Hematopoietic multipotent progenitor cell treated with erythropoietin and hydrocortisone succinate and interleukin-3 and kit ligand, for 6 days (in vitro differentiated cells): ENCODE results near the gene SPIN1.
"Not testable (repeated sequence)": the region's sequence is repeated elsewhere in the genome, so short reads cannot be mapped to it uniquely, and the experiment has no call there.

Source experiments
- DNase-seq: peaks from one replicate; pipeline ENCODE4 v3.0.0-alpha.2; 2015

Gene SPIN1

DNA sequence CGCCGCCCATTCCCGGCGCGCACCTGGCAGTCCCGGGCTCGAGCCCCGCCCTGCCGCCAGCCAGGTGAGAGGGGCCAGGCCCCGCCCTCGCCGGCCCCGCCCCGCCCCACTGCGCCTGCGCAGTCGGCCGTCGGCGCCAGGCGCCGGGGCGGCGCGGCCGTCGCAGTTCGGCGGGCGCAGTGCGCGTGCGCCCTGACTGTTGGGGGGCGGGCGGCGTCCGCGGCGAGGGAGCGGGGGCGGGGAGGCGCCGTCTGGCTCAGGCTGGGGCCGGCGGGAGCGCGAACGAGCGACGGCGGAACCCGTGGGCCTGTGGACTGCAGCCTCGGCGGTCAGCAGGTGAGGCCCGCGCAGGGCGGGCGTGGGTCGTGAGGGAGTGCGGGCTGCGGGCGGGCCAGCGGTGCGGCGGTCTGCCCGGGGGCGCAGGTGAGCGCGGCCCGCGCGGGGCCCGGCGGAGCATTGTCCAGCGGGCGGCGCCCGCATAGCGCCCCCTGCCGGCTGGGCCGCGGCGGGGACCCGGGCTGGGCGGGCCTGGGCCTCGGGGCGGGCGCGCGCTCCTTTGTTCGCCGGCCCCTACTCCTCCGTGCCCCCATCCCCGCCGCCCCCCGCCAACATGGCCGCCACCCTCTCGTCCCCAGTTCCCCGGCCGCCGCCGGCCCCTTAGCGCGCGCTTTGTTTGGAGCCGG is at the start of gene SPIN1:
SPIN1 (plus strand) TSS at position 242 of the 683 bp plus-strand sequence. CDS start 38,096 bp downstream, outside the sequence.
- DNase-seq = peak; percentile 85

DNA sequence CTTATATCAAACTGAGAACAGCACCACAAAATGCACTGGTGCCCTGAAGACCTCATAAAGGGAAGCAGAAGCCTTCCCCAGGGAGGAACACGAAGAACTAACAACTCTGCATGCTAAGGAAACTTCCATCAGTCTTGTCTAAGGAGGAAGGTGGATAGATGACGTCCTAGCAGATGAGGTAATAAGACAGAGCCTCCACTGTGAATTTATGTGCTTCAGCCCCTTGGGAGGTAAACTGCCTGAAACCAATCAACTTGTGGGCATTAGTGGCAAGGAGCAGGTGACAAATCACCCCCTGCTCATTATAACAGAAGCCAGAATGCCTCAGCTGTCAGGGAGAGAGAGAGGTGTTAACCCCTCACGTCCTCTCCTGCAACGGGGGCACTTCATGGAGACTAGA is 48.9 kb upstream of the SPIN1 start:
- DNase-seq = no peak

DNA sequence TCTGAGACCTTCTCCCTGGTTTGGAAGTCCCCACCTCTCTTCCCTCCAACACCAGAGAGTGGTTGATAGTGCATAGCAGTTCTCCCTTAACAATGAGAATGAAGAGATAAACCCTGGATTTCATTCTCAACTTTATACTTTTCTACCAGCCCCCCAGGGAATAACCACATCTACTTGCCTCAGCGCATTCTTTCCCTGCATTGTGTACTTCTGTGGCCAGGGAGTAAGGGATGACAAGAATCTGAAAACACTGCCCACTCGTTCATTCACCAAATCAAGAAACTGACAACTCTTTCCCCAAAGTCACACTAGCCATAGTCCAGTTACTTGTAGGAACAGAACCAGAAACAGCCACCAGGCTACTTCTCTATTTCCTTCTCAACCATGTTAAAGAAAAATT is 46.0 kb upstream of the SPIN1 start:
- no peak for DNase-seq

DNA sequence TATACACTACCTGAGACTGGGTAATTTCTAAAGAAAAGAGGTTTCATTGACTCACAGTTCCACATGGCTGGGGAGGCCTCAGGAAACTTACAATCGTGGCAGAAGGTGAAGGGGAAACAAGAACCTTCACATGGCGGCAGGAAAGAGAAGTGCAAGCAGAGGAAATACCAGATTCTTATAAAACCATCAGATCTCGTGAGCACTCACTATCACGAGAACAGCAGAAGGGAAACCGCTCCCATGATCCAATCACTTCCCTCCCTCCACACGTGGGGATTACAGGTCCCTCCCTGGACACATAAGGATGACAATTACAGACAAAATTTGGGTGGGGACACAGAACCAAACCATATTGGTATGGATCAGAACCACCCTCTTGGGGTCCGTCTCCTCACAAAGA is 44.2 kb upstream of the SPIN1 start:
- DNase-seq = no peak

DNA sequence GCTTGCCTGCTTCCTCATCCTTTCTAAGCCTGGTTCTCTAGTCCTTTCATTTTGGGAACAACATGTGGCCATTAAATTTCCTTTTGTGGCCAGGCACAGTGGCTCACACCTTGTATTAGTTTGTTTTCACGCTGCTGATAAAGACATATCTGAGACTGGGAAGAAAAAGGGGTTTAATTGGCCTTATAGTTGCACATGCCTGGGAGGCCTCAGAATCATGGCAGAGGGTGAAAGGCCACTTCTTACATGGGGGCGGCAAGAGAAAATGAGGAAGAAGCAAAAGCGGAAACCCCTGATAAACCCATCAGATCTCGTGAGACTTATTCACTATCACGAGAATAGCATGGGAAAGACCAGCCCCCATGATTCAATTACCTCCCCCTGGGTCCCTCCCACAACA is 37.9 kb upstream of the SPIN1 start:
- DNase-seq = not testable (repeated sequence)

DNA sequence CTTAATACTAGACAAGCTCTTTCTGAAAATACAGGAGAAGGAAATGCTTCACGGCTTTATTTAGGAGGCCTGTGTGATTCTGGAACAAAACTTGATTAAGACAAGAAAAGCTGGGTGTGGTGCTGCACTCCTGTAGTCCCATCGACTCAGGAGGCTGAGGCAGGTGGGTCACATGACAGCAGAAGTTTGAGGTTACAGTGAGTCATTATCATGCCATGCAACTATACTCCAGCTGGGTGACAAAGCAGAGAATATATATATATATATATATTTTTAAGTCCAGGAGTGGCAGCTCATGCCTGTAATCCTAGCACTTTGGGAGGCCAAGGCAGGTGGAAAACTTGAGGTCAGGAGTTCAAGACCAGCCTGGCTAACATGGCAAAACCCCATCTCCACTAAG is 33.1 kb upstream of the SPIN1 start:
- peak; percentile 5 for DNase-seq

DNA sequence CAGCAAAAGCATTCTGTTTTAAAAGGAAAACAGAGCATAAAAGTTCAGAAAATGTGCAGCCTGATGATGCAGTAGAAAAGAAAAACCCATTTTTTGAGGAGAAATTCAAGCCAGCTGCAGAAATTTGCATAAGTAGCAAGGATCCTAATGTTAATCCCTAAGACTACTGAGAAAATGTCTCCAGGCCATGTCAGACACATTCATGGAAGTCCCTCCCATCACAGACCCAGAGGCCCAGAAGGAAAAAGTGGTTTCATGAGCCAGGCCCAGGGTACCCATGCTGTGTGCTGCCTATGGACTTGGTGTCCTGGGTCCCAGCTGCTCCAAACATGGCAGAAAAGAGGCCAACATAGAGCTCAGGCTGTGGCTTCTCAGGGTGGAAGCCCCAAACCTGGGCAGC is 31.0 kb upstream of the SPIN1 start:
- not testable (repeated sequence) for DNase-seq

DNA sequence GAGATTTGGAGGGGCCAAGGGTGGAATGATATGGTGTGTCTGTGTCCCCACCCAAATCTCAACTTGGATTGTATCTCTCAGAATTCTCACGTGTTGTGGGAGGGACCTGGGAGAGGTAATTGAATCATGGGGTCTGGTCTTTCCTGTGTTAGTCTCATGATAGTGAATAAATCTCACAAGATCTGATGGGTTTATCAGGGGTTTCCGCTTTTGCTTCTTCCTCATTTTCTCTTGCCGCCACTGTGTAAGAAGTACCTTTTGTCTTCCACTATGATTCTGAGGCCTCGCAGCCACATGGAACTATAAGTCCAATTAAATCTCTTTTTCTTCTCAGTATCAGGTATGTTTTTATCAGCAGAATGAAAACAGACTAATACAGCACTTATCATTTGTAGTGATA is 29.5 kb upstream of the SPIN1 start:
- no peak for DNase-seq

DNA sequence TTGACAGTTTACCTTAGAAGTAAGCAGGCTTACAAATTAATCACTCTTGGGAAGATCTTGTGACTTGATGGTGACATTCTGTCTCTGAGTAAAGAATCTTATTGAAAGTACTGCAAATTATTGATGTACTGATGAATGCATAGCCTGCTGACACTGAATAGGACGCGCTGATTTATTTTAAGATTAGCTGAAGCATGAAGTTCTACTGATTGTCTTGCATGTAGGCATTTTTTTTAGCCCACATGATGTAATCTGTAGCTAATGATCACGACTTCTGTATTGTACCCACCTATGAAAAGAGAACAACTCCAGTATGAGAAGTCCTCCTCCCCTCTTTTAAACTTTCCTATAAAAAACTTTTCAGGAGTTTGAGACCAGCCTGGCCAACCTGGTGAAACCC is 28.3 kb upstream of the SPIN1 start:
- DNase-seq = no peak

DNA sequence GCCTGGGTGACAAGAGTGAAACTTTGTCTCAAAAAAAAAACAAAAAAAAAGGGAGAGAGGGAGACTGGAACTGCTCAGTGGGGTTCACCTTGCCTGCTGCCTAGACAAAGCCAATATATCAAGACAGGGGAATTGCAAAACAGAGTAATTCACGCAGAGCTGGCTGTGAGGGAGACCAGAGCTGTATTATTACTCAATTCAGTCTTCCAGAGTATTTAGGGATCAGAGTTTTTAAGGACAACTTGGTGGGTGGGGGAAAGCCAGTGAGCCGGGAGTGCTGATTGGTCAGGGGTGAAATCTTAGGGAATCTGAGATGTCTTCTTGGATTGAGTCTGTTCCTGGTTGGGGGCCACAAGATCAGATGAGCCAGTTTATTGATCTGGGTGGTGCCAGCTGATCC is 25.6 kb upstream of the SPIN1 start:
- DNase-seq = no peak

DNA sequence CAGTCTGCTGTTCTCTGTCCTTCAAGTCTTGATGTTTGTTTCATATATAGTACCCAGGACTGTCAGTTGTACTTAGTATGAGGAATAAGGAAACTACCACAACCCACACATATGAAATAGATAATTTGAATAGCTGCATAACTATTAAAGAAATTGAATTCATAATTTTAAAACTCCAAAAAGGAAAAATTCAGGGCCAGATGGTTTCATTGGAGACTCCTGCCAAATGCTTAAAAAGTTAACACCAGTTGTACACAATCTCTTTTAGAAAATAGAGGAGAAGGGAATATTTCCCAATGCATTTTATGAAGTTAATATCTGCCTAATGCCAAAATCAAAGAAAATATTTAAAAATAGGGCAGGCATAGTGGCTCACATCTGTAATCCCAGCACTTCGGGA is 24.6 kb upstream of the SPIN1 start:
- no peak for DNase-seq

DNA sequence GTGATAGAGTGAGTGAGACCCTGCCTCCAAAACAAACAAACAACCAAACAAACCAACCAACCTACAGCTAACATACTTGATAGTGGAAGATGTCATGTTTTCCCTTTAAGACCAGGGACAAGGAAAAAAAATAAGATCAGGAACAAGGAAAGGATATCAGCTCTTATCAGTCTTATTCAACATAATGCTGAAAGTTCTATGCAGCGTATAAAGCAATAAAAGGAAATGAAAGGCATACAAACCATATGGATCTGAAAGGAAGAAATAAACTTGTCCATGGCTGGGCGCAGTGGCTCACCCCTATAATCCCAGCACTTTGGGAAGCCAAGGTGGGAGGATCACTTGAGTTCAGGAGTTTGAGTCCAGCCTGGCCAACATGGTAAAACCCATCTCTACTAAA is 23.5 kb upstream of the SPIN1 start:
- DNase-seq = no peak

DNA sequence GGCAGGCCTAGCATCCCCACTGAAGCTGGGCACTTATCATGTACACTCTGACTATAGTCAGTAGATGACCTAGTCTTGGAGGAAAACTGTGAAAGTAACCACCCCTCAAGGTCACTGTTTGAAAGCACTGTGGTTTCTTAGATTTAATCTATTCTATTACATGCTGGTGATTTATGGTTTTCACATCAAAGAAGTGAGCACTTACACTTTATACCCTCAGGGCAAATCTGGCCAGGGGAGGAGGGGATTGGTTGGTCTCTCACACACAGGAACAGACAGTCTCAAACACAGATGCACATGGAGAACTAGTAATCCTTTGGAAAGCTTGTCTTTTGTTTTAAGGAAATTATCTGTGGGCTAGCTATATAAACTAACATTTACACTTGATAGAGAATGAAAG is 17.9 kb upstream of the SPIN1 start:
- DNase-seq = no peak

DNA sequence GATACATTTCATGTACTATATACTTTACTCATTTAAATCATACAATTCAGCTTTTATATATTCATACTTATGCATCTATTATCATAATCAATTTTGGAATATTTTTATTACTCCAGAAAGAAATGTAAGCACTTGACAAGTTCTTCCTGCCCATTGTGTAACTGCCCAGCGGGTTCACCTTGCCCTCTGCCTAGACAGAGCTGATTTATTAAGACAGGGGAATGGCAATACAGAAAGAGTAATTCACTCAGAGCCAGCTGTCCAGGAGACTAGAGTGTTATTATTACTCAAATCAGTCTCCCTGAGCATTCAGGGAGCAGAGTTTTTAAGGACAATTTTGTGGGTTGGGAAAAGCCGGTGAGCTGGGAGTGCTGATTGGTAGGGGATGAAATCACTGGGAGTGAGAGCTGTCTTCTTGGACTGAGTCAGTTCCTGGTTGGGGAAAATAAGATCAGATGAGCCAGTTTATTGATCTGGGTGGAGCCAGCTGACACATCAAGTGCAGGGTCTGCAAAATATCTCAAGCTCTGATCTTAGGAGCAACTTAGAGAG is 16.1 kb upstream of the SPIN1 start:
- no peak for DNase-seq

DNA sequence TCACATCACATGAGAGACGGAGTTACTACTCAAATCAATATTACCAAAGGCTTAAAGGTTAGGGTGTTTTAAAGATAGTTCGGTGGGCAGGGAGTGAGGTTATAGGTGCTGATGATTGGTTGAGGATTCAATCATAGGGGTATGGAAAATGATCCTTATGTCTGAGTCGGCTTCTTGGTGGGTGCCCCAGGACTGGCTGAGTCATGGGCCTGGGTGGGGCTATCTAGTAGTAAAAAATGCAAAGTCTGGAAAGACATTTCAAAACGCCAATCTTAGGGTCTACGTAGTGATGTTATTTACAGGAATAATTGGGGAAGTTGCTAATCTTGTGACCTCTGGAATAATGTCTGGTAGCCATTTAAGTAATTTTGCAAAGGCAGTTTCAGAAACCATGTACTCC is 15.2 kb upstream of the SPIN1 start:
- DNase-seq = no peak

DNA sequence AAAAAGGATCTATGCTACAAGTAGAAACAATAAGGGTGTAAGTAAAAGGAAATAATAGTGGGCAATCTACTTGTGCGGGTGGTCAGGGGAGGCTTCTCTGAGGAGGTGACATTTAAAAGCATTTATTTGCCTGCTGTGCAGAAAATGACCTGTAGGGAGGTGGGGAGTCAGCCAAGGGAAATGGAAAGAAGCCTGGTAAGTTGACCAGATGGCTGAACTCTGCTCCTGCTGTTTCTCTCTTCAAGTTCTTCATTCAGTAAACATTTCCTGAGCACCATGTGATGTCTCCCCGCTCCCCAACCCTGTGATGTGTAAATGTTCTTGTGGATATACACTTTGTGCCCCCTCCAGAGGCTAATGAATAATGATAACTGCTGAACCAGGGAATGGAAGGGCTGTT is 9.9 kb upstream of the SPIN1 start:
- DNase-seq = no peak

DNA sequence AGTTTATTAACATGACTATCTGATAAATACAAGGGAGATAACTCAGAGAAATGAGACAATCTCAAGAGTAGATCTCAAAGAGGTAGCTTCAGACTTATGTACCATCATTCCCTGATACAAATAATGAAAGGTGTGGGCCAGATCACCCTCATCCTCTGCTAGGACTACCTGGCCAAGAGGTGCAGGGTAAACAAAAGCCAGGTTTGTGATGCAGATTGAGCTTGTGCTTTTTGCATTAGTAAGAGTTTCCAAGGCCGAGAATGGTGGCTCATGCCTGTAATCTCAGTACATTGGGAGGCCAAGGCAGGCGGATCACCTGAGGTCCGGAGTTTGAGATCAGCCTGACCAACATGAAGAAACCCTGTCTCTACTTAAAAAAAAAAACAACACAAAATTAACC is 8.9 kb upstream of the SPIN1 start:
- no peak for DNase-seq

DNA sequence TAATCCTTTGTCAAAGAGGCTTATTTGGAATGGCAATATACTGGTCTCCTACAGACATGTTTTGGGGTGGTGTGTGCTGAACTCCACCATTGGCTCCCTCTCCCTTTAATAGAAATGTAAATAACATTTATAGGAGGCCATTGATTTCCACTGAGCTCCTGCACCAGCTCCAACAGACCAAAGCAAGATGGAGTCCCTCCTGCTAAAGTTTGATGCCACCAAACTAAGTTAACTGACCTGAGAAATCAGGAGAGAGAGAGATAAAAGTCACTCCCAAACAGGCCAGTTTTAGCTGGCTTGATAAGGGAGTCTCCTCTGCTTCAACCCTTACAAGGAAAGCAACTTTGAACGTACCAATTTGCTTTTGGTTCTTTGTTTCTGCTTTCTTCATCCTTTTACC is 8.1 kb upstream of the SPIN1 start:
- DNase-seq = no peak

DNA sequence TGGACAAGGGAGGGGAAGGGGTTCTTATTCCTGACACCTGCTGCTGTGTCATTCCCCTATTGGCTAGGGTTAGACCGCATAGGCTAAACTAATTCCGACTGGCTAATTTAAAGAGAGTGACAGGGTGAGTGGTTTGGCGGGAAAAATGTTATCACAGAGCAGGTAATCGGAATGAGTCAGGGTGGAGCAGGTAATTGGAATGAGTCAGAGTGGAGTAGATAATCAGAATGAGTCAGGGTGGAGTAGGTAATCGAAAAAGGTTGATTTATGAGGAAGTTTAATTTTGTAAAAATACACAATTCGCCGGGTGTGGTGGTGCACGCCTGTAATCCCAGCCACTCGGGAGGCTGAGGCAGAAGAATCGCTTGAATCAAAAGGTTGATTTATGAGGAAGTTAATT is 6.9 kb upstream of the SPIN1 start:
- not testable (repeated sequence) for DNase-seq

DNA sequence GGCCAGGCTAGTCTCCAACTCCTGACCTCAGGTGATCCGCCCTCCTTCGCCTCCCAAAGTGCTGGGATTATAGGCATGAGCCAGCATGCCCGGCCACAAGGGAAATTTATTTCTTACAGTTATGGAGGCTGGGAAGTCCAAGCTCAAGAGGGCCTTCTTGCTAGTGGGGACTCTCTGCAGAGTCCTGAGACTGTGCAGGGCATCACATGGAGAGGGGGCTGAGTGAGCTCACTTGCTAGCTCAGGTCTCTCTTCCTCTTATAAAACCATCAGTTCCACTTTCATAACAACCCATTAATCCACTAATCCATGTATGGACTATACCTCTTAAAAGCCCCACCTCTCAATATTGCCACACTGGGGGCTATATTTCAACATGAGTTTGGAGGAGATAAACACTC is 5.1 kb upstream of the SPIN1 start:
- DNase-seq = no peak

DNA sequence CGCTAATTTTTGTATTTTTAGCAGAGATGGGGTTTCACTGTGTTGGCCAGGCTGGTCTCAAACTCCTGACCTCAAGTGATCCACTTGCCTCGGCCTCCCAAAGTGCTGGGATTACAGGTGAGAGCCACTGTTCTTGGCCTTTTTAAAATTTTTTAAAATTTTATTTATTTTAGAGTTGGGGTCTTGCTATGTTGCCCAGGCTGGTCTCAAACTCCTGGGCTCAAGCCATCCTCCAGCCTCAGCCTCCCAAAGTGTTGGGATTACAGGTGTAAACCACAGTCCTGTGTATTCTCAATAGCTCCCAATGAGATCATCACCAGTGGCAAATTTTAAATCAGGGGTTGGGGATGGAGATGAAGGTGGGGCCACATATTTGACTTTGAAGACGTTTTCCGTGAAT is 2.1 kb upstream of the SPIN1 start:
- DNase-seq = not testable (repeated sequence)

DNA sequence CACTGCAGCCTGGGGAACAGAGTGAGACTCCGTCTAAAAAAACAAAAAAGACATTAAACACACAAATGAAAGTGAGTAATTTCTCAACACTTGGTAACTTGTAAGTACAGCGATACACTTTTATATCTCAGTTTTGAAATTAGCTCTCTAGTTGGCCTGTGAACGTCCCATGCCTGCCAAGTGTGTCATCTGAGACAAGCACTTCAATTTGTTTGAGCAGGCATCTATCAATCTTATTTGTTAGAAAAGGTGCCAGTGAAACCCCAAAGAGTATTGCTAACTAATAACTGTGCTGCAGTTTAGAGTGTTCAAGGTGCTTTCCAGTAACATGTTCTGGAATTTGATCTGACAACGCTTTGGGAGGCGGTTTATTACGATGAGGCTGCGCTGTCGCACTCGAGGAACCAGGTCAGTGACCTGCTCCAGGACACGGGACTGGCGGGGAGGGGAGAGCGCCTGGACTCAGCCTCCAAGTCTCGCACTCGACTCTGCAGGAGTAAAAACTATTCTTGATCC is 1.1 kb upstream of the SPIN1 start:
- no peak for DNase-seq

DNA sequence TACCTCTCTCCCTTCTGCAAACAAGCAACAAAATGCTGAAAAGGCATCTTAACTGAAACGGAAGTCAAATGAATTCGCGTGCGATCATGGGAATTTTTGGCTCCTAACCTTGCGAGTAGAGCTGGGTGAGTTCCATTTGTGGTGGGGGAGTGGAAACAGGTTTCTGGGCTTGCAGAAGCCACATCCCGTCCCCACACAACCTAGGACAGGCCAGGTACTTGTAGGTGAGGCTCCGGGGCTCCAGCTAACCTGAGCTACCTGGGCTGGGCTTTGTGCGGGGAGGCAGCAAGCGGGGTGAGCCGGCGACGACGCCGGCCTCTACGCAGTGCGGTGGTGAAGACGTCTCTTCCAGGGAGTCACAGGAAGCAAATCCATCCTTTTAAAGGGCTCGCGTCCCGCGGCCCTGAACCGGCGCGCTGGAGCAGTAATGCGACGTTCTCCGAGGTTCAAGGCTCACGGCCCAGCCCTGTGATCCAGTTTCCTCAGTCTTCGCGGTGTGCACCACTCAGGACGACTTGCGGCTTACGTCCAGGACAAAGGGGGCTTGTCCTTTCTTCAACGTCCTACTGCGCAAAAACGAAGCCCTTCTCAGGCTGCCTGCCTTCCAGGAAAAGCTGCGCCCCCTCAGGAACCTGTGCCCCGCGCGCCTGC is 567 bp upstream of the SPIN1 start:
- peak; percentile 62 for DNase-seq

DNA sequence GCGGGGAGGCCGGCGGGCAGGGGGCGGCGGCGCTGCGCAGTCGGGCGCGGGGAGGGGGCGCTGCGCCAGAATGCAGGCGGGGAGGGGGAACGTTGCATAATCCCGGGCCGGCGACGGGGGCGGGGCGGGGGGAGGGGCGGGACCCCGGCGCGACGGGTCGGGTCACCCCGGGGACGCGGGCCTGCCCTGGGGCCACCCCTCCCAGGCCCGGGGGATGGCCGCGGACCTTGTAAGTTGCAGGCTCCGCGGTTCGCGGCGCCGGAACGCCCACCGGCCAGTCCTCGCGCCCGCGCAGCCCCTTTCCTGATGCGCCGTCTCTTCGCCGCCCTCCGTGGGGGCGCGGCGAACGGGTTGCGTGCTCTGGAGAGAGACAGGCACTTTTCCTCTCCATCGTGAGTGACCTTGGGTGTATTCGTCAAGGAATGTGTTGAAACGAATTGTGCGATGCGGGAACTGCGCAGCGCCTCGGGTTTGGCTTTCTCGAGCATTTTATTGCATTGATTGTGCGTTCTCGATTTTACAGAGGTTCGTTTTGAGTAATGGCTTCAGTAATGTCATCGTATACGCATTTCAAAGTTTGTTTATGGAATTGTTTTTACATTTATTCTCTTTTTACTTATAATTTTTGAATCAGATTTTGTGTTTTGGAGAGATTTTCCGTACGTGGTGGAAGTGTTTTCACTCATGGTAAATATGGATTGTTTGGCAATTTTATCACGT is 802 bp downstream of the SPIN1 start:
- DNase-seq = peak; percentile 73
